Measurements from ENCODE around the gene LYPD1. TPM values are rescaled to one million over a fixed set of nuclear protein-coding genes. Genes with fewer than 3 reads are reported as not detected.

LYPD1 gene
- total and polyA plus RNA-seq, 3 donors from 2014 or later, result 0.50 to 11.2 (median 1.3) TPM

DNA sequence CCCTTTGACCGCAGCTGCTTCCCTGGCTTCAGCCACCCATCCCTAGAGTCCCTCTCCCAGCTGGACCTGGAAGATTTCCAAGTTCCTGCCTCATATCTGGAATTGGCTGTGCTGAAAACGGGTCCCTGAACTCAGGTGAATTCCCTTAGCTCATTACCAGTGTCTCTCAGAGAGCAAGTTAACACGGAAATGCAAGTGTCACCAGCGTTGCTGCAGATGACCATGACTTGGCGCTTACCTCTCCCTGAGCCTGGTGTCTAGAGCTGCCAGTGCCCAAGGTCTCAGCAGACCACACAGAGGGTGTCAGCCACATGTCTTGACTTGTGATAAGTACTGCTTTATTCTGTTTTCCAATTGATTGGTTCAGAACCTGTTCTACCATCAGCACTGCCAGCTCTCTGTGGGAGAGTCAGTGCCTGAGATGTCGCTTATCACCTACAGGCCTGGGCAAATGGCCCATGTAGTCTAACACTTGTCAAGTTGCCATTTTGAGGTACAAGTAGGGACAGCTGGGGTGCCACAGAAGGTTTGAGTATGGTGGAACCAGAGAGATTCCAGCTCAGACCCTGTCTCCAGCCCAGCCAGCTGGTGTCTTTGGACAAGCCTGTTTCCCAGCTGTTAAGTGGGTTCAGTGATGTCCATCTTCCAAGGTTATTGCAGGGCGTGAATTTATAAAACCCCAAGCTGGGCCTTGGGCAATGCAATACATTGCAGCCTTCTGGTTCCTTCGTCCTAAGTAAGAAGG, 48.7 kb downstream of the LYPD1 start:
- WGBS, 2 donors, result 45 to 51% methylated on average over 5 to 8 of the region's 8 CpGs
- TF ChIP-seq CTCF (IDR thresholded peaks at IDR 0.05), result no peak
- no peak for TF ChIP-seq POLR2A (IDR thresholded peaks at IDR 0.05)
- H3K4me3 ChIP-seq, result no peak overlapping the region
- H3K27ac ChIP-seq, result no peak overlapping the region
- no peaks in the 10 kb centered on the region for H3K4me1 ChIP-seq
- no peaks in the 10 kb centered on the region for H3K36me3 ChIP-seq (ENCODE audit: low read depth, missing control alignments)
- H3K9me3 ChIP-seq, result no peaks in the 10 kb centered on the region
- intact Hi-C loops (cut with DNase I; ENCODE audit: low total_unique reads), result no loop called here
- no peaks in the 10 kb centered on the region for H3K27me3 ChIP-seq
- DNase-seq, result no peak

- intact Hi-C loops (cut with DNase I; ENCODE audit: low total_unique reads), result no loop called here
- Histone ChIP-seq H3K36me3 (ENCODE audit: low read depth, missing control alignments) (no peaks in the 10 kb centered on the region), H3K4me1 (no peaks in the 10 kb centered on the region), H3K9me3 (no peaks in the 10 kb centered on the region), H3K27ac (no peak overlapping the region), H3K4me3 (no peak overlapping the region), H3K27me3 (no peaks in the 10 kb centered on the region)
- no peak for DNase-seq
- WGBS, 2 donors, result 79% methylated on average over 2 of the region's 2 CpGs; no CpG with 5 or more reads in 1 of the 2 donors
- TF ChIP-seq CTCF (IDR thresholded peaks at IDR 0.05) (no peak), POLR2A (IDR thresholded peaks at IDR 0.05) (no peak)
Observed at GRCh38 chr2:132620115-132620514, 49.9 kb downstream of the LYPD1 start.

- DNase-seq, result no peak
- Histone ChIP-seq H3K9me3 (no peaks in the 10 kb centered on the region), H3K27me3 (no peaks in the 10 kb centered on the region), H3K4me1 (no peaks in the 10 kb centered on the region), H3K4me3 (no peak overlapping the region), H3K36me3 (ENCODE audit: low read depth, missing control alignments) (no peaks in the 10 kb centered on the region), H3K27ac (no peak overlapping the region)
- WGBS, 2 donors, result 85 to 86% methylated on average over 1 to 7 of the region's 7 CpGs
- intact Hi-C loops (cut with DNase I; ENCODE audit: low total_unique reads), result no loop called here
- TF ChIP-seq POLR2A (IDR thresholded peaks at IDR 0.05), result no peak
- TF ChIP-seq CTCF (IDR thresholded peaks at IDR 0.05), result no peak
Observed at GRCh38 chr2:132618734-132619133, 51.3 kb downstream of the LYPD1 start.

- Histone ChIP-seq H3K4me1 (no peaks in the 10 kb centered on the region), H3K27ac (no peak overlapping the region), H3K4me3 (no peak overlapping the region), H3K9me3 (no peaks in the 10 kb centered on the region), H3K27me3 (no peaks in the 10 kb centered on the region), H3K36me3 (ENCODE audit: low read depth, missing control alignments) (no peaks in the 10 kb centered on the region)
- TF ChIP-seq CTCF (IDR thresholded peaks at IDR 0.05), result no peak
- no peak for TF ChIP-seq POLR2A (IDR thresholded peaks at IDR 0.05)
- 63 to 77% methylated on average over 3 of the region's 3 CpGs for WGBS, 2 donors
- no peak for DNase-seq
- intact Hi-C loops (cut with DNase I; ENCODE audit: low total_unique reads), result no loop called here
Observed at GRCh38 chr2:132617989-132618388, 52.0 kb downstream of the LYPD1 start.

Measured in testis (tissue), 3 donors.